Activated CD4-positive, CD25-positive, alpha-beta regulatory T cell treated with anti-CD3 and anti-CD28 coated beads, Interleukin-2, amount 50 U/mL, for 72 hours (primary cell): Measurements from ENCODE around the gene GATM.
"Not testable (repeated sequence)": the region's sequence is repeated elsewhere in the genome, so short reads cannot be mapped to it uniquely, and the experiment has no call there.

Experiments used
- DNase-seq: peaks from one replicate; pipeline ENCODE4 v3.0.0; 2021

The GATM gene

DNA sequence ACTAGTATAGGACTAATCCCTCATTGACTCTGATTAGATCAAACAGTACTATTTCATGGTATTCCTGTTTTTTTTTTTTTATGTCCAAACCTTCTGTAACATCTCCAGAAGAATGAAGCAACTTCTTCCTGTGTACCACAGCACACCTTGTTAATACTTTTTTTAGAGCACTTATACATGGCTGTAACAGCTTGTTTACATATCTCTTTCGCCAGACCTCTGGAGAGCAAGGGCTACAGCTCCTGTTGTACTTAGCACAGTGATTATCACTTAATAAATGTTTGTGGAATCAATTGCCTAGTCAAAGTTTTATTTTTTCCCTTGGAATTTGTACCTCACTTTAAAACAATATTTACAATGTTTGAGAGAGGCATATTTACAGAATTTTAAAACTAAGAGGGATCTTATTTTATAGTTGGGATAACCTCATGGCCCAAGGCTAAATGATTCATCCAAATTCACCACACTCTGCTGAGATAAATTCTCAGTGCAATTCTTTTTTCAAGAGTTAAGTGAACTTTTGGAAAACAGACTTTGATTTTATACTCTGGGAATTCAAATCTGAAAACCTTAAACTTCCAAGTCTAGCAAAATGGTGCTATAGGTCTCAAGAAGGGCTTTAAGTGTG lies 9.2 kb upstream of the GATM start:
- DNase-seq = no peak

DNA sequence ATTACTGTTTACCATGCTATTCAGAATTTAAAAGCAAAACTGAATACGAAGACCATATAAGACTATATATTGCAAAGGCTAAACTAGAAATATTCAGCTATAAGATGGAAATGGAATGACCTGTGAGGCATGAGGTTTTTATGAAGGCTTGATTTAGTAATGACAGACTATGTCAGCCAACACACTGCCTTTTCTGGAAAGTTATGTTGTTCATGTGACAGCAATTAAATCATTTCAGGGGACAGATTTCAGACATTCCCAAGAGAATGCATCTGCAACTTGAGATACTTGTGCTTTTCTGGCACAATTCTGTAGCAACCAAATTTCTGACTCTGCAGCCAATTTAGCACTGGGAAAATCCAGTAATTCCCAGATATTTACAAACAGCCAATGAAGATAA lies 8.6 kb upstream of the GATM start:
- DNase-seq = no peak

- DNase-seq = no peak
Measured at GRCh38 chr15:45386420-45386819, 8.1 kb upstream of the GATM start.

- DNase-seq = no peak
Measured at GRCh38 chr15:45385590-45385989, 7.2 kb upstream of the GATM start.

DNA sequence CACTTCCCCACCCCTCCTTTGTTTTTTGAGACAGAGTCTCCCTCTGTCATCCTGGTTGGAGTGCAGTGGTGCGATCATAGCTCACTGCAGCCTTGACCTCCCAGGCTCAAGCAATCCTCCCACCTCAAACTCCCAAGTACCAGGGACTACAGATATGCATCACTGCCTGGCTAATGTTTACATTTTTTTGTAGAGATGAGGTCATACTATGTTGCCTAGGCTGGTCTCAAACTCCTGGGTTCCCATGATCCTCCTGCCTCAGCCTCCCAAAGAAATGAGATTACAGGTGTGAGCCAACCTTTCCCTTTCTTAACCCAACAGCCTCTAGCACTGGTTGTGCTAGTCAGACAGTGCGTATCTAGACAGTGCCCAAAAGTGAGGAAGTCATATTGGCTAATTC lies 6.4 kb upstream of the GATM start:
- DNase-seq = no peak

DNA sequence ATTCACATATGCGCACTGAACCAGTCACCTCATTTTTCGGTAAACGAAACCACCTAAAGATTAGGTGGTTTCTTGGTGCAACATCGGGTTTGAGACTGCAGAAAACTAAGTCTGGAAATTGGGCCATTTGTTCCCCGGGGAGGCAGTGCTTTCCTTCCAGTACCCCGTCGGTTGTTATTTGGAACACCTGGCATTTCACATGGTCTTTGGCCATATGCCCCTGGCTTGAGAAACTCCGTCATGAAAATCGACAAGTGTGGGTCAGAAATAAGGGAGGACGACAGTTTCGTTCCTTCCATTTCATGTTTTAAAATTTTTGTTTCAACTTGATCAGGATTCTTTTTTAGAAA lies 544 bp upstream of the GATM start:
- no peak for DNase-seq

DNA sequence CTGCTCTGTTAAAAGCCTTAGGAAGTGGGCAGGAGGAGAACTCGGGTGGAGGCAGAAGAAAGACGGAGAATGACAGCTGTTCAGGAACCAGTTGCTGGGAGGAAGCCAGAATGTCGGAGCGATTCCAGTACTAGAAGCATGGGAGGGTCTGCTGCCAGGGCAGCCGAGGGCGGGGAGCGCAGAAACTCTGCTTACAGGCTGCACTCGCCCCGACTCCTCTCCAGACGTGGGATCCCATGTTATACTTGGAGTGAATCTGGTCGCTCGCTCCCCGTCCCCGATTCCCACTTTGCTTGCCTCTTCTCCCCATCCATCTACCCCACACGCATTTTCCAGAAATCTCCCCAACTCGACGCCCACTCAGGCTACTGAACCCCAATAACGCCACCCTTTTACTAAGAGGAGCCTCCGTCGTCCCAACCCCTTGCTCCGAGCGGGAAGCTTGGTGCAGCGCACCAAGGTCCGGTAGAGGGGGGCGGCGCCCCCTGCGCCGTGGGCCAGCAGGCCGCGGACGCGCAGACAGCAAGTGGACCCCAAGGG lies 665 bp downstream of the GATM start:
- DNase-seq = no peak

DNA sequence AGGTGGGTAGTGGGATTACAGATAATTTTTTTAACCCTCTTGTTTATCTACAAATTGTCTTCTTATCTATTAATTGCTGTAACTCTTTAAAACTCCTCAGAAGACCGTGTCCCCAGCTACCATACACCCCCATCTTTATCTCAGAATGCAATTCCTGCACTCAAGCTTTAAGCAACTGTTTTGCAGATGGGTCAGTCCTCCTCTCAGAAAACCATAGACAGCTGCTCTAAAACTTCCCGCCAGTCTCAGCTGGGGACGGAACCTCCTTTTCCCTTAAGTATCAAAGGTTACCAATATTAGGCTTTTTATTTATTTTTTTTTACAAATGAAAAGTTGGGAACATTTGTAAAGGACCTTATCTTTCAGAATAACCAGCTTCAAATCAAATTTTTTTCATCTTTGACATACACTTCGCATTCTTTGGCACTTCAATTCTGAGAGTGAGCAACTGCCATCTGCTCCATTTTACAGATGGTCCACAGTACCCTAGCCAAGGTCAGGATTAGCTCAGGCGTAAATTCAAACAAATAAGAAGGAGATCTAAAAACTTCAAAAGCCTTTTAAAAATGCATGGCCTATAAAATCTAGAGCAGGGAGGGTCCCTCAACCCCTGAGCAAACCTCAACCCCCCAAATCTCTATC lies 1.3 kb downstream of the GATM start:
- DNase-seq = no peak

DNA sequence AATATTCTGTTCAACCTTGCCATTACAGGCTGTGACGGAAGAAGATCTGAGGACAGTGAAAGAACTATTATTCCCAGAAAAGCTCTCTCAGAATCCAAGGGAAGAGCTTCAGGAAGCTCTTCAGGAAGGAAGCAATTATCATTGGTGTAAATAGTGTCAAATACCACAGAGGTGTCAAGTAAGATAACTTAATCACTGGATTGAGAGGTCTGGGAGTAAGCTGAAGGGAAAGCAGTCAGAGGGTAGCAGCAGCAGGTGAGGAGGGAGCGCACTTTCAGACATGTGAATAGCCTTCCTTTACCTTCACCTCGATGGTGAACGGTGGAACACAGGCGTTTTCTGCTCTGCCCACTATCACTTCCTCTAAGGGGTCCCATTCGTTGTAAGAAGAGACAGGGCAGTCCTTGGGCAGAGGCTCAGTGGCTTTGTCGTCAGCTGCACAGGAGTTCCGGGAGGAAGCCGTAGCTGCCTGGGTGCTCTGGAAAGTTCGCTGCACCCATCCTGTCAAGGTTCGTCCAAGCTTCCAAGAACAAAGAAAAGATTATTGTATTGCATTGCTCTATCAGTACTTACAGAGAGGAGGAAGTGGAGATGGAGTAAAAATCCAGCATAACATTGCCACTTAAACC lies 1.9 kb downstream of the GATM start:
- no peak for DNase-seq

DNA sequence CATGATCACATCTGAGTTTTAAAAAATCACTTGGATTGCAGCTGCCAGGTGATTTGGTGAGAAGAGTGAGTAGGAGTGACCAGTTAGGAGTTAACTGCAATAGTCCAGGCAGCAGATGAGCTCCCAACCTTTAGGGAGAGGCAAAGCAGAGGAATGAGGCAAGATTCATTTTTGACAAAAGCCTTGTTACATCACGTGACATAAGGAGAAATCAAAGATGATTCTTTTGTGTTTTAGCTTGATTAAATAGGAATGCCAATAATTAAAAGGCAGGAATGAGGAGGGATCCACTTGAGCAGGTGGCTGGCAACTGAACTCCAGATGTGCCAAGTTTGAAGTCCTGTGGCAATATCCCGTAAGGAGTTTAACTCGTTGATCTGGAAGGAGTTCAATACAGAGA lies 2.5 kb downstream of the GATM start:
- no peak for DNase-seq

- DNase-seq = no peak
Measured at GRCh38 chr15:45373976-45374375, 4.4 kb downstream of the GATM start.

GRCh38 chr15:45372041-45372995 lies 6.0 kb downstream of the GATM start:
- no peak for DNase-seq

DNA sequence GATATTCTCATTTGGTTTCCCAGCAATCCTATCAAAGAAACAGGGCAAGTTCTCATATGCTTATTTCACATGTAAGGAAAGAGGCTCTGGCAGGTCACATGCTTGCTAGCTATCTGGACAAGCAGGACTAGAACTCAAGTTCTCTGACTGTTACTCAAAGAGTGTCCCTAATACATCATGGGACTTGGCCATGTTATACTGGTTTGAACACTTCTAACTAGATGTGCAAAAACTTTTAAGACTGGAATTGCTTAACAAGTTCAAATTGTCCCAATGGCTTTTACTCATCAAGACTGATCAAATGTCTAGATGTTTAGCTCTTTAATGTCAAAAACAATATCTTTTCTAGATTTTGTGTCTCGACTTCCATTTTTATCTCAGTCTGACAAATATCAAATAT lies 6.8 kb downstream of the GATM start:
- no peak for DNase-seq

GRCh38 chr15:45370042-45370441 lies 8.3 kb downstream of the GATM start:
- not testable (repeated sequence) for DNase-seq

- not testable (repeated sequence) for DNase-seq
Measured at GRCh38 chr15:45367222-45367621, 11.1 kb downstream of the GATM start.

DNA sequence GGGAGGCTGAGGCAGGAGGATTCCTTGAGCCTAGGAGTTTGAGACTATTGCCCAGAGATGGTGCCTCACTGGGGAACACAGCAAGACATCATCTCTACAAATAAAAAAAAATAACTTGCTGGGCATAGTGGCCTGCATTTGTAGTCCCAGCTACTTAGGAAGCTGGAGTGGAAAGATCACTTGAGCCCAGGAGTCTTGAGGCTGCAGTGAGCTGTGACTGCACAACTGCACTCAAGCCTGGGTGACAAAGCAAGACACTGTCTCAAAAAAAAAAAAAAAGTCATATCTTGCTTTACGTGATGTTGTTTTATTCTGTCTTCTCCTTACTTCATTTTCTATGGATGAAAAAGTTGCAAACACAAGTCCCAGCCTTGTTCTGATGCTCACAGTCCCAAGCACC lies 14.1 kb downstream of the GATM start:
- DNase-seq = no peak

DNA sequence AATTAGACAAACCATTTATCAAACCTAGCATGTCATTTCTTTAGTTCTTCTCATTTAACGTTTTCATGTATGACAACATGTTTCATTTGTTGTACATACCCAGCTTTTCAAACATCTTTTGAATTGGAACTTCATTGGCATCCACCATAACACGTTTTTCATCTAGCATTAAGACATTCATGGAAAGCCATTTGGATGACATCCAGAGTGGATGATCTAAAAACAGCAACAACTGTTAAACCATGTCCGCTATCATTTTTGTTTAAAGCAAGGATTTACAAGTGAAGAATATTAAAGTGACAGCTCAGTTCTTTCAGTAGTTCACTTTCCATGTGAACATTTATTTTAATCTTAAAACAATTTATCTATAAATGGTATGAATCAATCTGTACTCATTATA lies 14.5 kb downstream of the GATM start:
- DNase-seq = no peak

- DNase-seq = no peak
Measured at GRCh38 chr15:45363334-45363733, 15.0 kb downstream of the GATM start.

DNA sequence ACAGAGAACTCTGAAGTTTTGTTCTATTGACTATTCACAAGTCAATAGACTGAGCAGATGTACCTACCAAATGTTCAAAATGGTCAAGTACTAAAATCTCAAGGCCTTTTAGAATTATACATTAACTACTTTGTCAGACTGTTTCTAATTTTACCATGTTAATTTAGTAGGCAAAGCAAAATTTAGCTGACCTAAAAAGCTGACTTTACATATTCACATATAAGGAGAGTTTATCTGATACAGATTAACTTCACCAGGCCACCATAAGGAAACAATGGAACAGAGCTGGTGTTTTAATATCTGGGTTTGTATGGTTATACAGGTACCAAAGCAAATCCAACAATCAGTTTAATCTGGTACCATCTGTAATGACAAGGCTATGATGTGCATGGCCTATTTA lies 15.9 kb downstream of the GATM start:
- DNase-seq = no peak

DNA sequence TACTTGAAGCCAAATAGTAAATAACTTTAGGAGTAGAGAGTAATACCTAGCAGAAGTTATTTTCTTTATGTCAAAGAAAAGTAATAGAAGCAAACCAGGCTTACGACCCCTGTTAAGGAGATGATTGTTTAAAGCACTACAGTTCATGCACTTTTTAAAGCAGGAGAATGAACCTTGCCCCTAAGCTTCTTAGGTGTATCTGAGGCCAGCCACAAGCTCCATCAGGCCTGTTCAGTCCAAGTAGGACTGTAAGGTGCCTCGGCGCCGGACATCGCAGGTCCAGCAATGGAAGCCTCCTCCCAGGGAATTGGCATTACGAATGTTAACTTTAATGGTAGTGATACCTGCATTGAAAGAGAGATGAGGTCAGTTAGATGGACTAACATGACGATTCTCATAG lies 16.5 kb downstream of the GATM start:
- no peak for DNase-seq

DNA sequence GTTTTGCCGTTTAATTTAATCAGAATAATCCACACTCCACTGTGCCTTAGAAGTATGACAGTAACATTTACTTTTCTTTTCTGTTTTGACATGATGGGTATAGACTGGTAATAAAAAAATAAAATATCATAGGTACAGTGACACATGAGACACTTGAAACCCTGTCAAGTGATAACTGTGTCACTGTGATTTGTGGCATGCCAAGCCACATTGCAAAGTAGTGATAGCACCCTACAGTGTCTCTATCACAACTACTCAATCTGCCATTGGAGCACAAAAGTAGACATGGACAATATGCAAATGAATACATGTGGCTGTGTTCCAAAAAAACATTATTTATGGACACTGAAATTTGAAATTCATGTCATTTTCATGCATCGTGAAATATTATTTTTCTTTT lies 22.5 kb downstream of the GATM start:
- DNase-seq = no peak

DNA sequence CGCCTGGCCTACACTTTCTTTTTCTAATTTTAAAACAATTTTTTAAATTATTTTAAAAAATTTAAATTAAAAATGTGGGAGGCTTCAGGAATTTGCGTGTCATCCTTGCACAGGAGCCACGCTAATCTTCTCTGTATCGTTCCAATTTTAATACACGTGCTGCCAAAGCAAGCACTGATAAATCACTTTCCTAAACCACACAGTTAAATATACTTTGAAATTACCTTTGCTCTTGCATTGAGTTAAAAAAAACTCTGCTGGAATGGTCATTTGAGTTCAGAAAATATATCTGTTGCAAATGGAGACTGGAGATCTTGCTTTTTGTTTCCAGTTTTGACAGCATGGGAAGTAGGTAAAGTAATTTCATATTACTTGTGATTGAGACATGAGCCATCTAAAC lies 23.6 kb downstream of the GATM start:
- DNase-seq = no peak

DNA sequence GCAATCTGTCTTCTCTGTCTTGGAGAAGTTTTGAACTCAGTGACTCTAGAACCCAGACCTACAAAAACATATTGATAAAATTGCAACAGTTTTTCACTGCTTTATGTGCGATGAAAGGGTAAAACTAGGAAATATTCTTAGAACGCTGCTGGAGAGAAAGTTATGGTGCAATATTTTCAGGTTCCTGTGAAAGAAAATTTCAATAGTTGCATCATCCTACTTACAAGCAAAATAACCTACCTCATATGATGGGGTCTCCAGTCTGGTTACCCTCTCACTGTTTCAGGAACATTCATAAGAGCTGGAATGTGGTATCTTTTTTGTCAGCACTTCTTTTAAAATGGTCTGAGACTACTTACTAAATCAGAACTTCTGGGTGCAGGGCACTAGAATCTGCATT lies 27.1 kb downstream of the GATM start:
- no peak for DNase-seq
